ENCODE data around the gene KIF27.
"Not testable (repeated sequence)": the region's sequence is repeated elsewhere in the genome, so short reads cannot be mapped to it uniquely, and the experiment has no call there.

The KIF27 gene

DNA sequence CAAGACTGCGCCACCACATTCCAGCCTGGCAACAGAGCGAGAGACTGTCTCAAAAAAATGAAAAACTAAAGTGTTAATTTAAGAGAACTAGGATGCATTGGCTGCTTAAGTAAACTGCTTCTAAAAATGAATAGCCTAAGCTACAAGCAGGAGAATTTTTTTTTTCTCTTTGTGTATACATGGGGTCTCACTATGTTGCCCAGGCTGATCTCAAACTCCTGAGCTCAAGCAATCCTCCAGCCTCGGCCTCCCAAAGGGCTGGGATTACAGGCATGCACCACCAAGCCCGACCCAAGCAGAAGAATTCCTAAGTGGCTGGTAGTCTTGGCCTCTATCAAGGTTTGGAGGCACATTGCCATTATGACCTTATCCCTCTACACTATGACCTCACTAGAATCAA lies 106.1 kb downstream of the KIF27 start:
- not testable (repeated sequence) for DNase-seq (ENCODE audit: low spot score)

- DNase-seq (ENCODE audit: low spot score): not testable (repeated sequence)
These were observed 112.0 kb downstream of the KIF27 start for GRCh38 chr9:83809213-83809612.

GRCh38 chr9:83804454-83804853 lies 116.8 kb downstream of the KIF27 start:
- DNase-seq (ENCODE audit: low spot score): not testable (repeated sequence)

DNA sequence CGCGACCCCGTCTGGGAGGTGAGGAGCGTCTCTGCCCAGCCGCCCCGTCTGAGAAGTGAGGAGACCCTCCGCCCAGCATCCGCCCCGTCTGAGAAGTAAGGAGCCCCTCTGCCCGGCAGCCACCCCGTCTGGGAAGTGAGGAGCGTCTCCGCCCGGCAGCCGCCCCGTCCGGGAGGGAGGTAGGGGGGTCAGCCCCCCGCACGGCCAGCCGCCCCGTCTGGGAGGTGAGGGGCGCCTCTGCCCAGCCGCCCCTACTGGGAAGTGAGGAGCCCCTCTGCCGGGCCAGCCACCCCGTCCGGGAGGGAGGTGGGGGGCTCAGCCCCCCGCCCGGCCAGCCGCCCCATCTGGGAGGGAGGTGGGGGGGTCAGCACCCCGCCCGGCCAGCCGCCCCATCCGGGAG lies 117.3 kb downstream of the KIF27 start:
- DNase-seq (ENCODE audit: low spot score): not testable (repeated sequence)

DNA sequence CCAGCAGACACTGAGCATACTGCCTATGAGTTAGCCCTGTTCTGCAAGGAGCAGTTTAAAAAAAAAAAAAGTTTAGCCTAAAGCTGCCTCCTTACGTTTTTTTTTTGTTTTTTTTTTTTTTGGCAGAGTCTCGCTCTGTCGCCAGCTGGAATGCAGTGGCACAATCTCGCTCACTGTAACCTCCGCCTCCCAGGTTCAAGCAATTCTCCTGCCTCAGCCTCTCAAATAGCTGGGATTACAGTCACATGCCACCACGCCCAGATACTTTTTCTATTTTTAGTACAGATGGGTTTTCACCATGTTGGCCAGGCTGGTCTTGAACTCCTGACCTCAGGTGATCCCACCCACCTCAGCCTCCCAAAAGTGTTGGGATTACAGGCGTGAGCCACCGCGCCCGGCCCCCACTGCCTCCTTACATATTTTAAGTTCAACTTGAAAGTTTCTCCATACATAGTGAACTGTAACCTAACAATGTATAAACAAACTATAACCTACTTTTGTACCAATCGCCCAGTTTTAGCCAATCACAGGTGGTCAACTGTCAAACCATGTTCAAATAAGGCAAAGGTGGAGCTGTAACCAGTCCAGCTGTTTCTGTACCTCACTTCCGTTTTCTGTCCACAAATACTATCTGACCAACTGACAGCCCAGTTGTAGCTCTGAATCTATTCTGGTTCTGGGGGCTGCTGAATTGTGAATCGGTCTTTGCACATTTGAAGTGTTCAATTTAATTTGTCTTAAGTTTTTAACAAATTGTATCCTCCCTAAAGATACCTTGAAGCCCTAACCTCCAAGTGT lies 120.8 kb downstream of the KIF27 start:
- no peak for DNase-seq (ENCODE audit: low spot score)

GRCh38 chr9:83794051-83794450 lies 127.2 kb downstream of the KIF27 start:
- DNase-seq (ENCODE audit: low spot score): no peak

- DNase-seq (ENCODE audit: low spot score): no peak
These were observed 128.5 kb downstream of the KIF27 start for GRCh38 chr9:83792746-83793145.

Measured in kidney capillary endothelial cell (primary cell).